GM18498 (cell line): ENCODE results near the gene ELMOD2.

Source experiments
- ATAC-seq: cut with Tn5 transposase; IDR thresholded peaks from one replicate; pipeline ENCODE4 v1.9.1; 2021; ENCODE audit warnings: mild to moderate bottlenecking, moderate library complexity; ENCODE audit not compliant: unreplicated experiment

ELMOD2 gene

DNA sequence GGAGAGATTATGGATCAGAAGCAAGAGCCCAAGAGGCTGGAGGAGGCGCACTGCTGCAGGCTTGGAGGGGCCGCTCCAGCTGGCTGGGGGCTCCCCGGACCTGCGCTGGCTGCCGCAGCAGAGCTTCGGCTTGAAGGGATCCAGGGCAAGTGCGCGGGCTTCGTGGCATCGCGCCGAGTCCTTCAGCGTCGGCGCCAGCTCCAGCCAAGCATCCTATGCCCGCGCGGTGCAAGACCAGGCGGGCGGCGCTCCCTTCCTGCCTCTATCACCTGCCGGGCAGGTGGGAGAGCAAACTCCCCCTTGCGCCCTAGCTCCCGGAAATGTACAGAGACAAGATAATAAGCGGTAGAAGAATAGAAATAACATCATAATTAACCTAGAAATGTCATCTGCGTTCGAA lies 55.3 kb downstream of the ELMOD2 start:
- ATAC-seq = no peak

DNA sequence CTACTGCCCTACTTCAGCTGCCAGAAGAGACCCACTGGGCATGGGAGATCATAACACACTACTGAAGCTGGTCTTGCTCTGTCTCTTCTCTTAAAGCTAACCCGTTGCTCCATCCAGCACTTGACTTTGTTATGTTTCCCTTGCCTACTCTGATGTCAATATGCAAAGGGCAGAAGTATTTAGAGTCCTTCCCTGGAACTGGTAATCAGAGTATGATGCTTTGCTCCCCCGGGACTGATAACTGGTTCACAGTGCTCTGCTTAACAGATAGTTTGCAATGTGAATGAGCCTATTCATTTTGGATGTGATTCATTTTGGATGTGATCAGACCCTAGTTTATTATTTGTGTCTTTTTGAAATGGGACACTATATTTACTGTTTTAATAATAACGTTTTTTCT lies 57.1 kb downstream of the ELMOD2 start:
- no peak for ATAC-seq

DNA sequence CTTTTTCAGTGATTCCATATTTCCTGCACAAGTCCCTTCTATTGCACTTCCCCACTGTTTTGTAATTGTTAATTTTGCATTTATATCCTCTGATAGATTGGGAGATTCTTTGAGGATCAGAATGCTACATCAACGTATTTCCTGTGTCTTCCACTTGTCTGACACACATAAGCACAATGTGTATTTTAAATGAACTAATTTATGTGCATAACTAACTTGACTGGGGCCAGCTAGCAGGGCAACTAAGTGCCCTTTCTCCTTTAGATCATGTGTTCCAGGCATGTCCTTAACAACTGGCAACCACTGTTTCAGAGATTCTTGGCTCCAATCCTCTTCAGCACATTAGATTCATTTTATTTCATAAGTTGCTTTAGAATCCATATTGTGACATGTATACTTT lies 60.5 kb downstream of the ELMOD2 start:
- no peak for ATAC-seq

DNA sequence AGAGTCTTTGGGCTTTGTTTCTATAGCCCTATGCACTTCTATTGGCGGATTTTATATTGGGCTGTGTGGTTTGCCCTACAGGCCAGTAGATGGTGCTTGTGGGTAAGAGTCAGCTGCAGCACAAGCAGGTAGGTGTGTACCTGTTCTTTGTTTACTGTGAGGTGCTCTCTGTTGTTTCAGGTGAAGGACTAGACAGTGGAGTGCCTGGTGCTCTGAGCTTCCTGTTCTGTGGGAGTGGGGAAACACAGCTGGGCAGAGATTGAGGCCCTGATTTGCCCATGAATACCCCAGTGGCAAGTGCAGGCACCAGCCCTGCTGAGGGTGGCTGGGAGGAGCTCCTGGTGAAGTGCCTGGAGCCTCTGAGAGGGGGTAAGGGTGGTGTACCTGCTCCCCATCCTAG lies 71.1 kb downstream of the ELMOD2 start:
- ATAC-seq = peak; percentile 53

DNA sequence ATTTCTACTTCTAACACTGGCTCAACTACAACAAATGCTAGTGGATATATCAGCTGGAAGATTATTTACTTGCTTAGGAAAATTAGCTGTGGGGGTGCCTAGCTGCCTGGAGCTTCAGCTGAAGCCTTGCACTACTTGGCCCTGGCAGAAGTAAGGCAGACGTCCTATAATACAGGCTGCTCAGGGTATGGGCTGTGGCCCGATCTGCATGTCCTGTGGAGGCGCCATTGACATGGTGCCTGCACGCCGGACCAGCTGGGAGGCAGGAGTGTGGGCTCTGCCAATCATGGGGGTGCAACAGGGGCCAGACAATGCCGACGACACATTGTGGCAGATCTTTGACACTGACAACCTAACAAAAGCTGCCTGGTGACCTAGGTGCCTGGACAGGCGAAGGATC lies 76.4 kb downstream of the ELMOD2 start:
- no peak for ATAC-seq

DNA sequence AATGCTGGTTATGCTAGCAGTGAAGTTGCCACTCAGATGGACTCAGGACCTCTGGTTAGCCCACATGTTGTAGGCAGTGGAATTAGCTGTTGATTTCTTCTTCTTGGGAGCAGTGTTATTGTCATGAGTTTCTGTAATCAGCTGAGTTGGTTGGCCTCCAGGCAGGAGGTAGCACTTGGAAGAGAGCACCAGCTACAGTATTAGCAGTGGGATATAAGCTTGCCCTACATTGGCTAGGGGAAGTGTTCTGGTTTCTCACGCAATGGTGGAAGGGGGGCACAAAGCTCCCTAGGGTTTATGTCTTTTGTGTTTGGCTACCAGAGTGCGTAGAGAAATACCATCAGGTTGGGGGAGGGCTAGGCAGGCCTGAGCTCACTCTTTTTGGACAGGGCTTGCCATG lies 78.7 kb downstream of the ELMOD2 start:
- no peak for ATAC-seq

DNA sequence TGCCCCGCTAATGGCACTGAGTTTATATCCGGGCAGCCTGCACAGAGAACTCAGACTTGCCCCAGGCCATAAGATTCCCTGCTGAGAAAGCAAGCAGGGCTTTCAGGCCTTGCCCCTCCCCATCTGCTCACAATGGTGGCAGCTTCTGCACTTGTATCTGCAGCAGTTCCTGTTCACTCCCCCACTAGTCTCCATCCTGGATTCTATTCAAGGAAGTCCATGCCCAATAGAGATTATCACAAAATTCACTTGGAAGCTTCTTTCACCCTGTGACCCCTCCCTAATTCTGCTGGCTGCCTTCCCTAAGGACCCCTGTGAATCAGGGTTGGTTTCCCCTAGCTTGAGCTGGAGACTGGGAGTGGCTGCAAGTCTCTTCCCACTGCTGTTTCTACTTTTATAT lies 79.3 kb downstream of the ELMOD2 start:
- ATAC-seq = no peak
